Esophagus squamous epithelium (tissue), 4 donors: Measurements from ENCODE around the gene PLA2G7.

Source experiments
- CTCF ChIP-seq, 6 experiments: fragments of 450-650 bp in 4 of 6; fragments of 200-600 bp in 2 of 6; sonication (generic) in 2 of 6; IDR thresholded peaks; one replicate each; pipeline ENCODE4 v1.5.1; 2016 to 2019; ENCODE audit warnings: antibody characterized with exemption in 6 of 6, mild to moderate bottlenecking in 4 of 6, moderate library complexity in 4 of 6
- POLR2A ChIP-seq, 4 donors: fragments of 450-650 bp; IDR thresholded peaks; one replicate each; pipeline ENCODE4 v1.6.1; 2017; ENCODE audit warnings: antibody characterized with exemption in 4 of 4, mild to moderate bottlenecking in 4 of 4, moderate library complexity in 3 of 4

GRCh38 chr6:46704562-46704961 lies 30.6 kb downstream of the PLA2G7 start:
- TF ChIP-seq POLR2A (IDR thresholded peaks at IDR 0.05) (no peak), CTCF (IDR thresholded peaks at IDR 0.05) (peak in 2 of 6 experiments; percentile 8 to 32)
